Fibroblast of the aortic adventitia (primary cell): ENCODE measurements around the gene TTC38. TPM values are rescaled to one million over a fixed set of nuclear protein-coding genes. Genes with fewer than 3 reads are reported as not detected.
A peak's percentile ranks its signal among the peaks of the same experiment; 100 is the strongest.

ENCODE experiments used
- DNase-seq: peaks from one replicate; pipeline ENCODE4 v3.0.0-alpha.2; 2010; ENCODE audit warnings: low read depth
- H3K4me3 ChIP-seq: 2 replicates; pipeline ENCODE4 v1.5.1; 2011; ENCODE audit warnings: low read depth, mild to moderate bottlenecking, control low read depth, low read length, moderate library complexity
- CTCF ChIP-seq: IDR thresholded peaks from 2 replicates; pipeline ENCODE4 v1.5.1; 2011; ENCODE audit warnings: mild to moderate bottlenecking, low read length, control low read depth, inconsistent platforms; ENCODE audit not compliant: insufficient read depth
- total RNA-seq: library from RNA; depleted of rRNA; stranded (reverse); fragments of >200 nt; gene quantifications from 2 replicates; pipeline ENCODE4 v1.2.3, GENCODE V29; 2012; ENCODE audit warnings: low replicate concordance

The TTC38 gene
- total RNA-seq, 1 donor = 26.8 TPM

GRCh38 chr22:46250783-46251125, 17.1 kb upstream of the TTC38 start:
- peak overlapping the region; percentile 82 for H3K4me3 ChIP-seq
- TF ChIP-seq CTCF = no peak
- DNase-seq = no peak

GRCh38 chr22:46251266-46251665, 16.5 kb upstream of the TTC38 start:
- peak overlapping the region; percentile 82 for H3K4me3 ChIP-seq
- no peak for TF ChIP-seq CTCF
- no peak for DNase-seq

- no peak overlapping the region for H3K4me3 ChIP-seq
- TF ChIP-seq CTCF = no peak
Measured at GRCh38 chr22:46251816-46252380, 15.9 kb upstream of the TTC38 start.

GRCh38 chr22:46256358-46256958, 11.3 kb upstream of the TTC38 start:
- no peak for DNase-seq
- TF ChIP-seq CTCF = no peak
- no peak overlapping the region for H3K4me3 ChIP-seq

More at GRCh38 chr22:46251816-46252380, 15.9 kb upstream of the TTC38 start:
- no peak for DNase-seq

GRCh38 chr22:46259374-46259773, 8.4 kb upstream of the TTC38 start:
- no peak overlapping the region for H3K4me3 ChIP-seq
- no peak for DNase-seq
- TF ChIP-seq CTCF = no peak

- no peak overlapping the region for H3K4me3 ChIP-seq
- no peak for TF ChIP-seq CTCF
- no peak for DNase-seq
Measured at GRCh38 chr22:46260038-46260437, 7.8 kb upstream of the TTC38 start.
